Adipocyte (in vitro differentiated cells): Measurements from ENCODE around the gene HAT1.
"Not testable (repeated sequence)": the region's sequence is repeated elsewhere in the genome, so short reads cannot be mapped to it uniquely, and the experiment has no call there.

Experiments used
- DNase-seq: peaks from one replicate; pipeline ENCODE4 v3.0.0-alpha.2; 2015; ENCODE audit warnings: low read depth
- H3K27me3 ChIP-seq: replicated peaks from 2 replicates; pipeline ENCODE4 v1.7.0; 2013; ENCODE audit warnings: mild to moderate bottlenecking, low read length, moderate library complexity; ENCODE audit not compliant: control insufficient read depth, insufficient read depth
- H3K36me3 ChIP-seq: 2 replicates; pipeline ENCODE4 v1.7.0; 2013; ENCODE audit warnings: low read length, mild to moderate bottlenecking, moderate library complexity; ENCODE audit not compliant: control insufficient read depth, insufficient read depth, severe bottlenecking
- H3K4me1 ChIP-seq: 2 replicates; pipeline ENCODE4 v1.7.0; 2013; ENCODE audit warnings: mild to moderate bottlenecking, low read length, moderate library complexity; ENCODE audit not compliant: control insufficient read depth, insufficient read depth
- H3K4me3 ChIP-seq: 2 replicates; pipeline ENCODE4 v1.7.0; 2013; ENCODE audit warnings: mild to moderate bottlenecking, low read length, moderate library complexity
- H3K9ac ChIP-seq: 2 replicates; pipeline ENCODE4 v1.7.0; 2013; ENCODE audit warnings: mild to moderate bottlenecking, low read length, moderate library complexity
- H3K9me3 ChIP-seq: 2 replicates; pipeline ENCODE4 v1.7.0; 2013; ENCODE audit warnings: mild to moderate bottlenecking, low read length, moderate library complexity; ENCODE audit not compliant: control insufficient read depth

HAT1 gene

DNA sequence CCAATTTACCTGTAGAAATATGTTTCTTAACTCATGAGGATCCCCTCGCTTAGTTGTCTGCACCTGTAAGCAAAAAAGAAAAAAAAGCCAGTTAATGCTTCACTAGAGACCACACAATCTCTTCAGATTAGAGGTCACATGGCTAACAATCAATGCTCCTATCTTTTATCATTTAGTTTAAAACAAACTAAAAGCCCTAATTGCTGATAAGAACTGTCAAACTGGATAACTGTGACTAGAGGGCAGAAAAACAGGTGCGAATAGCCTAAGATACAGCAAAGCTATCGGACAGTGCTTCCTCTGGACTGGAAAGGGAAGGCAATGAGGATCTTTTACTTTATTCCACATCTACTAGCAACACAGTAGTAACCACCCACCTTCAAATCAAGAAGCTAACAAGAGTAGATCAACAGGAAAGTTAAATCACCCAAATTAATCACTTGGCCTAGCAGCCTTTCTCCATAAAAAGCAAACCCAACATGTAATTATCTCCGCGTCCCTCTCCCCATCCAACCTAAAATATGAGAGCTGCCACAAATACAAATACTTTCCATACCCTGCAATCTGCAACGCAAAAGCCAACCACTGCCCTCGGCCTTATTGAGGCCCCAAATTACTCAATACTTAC lies 29.0 kb upstream of the HAT1 start:
- peak; percentile 59 for DNase-seq
- H3K9me3 ChIP-seq = no peaks in the 10 kb centered on the region
- no peaks in the 10 kb centered on the region for H3K27me3 ChIP-seq
- peak overlapping the region; percentile 96 for H3K4me3 ChIP-seq
- H3K36me3 ChIP-seq = no peaks in the 10 kb centered on the region
- H3K4me1 ChIP-seq = peaks cover 12% of the 10 kb centered on the region
- peak overlapping the region; percentile 91 for H3K9ac ChIP-seq

DNA sequence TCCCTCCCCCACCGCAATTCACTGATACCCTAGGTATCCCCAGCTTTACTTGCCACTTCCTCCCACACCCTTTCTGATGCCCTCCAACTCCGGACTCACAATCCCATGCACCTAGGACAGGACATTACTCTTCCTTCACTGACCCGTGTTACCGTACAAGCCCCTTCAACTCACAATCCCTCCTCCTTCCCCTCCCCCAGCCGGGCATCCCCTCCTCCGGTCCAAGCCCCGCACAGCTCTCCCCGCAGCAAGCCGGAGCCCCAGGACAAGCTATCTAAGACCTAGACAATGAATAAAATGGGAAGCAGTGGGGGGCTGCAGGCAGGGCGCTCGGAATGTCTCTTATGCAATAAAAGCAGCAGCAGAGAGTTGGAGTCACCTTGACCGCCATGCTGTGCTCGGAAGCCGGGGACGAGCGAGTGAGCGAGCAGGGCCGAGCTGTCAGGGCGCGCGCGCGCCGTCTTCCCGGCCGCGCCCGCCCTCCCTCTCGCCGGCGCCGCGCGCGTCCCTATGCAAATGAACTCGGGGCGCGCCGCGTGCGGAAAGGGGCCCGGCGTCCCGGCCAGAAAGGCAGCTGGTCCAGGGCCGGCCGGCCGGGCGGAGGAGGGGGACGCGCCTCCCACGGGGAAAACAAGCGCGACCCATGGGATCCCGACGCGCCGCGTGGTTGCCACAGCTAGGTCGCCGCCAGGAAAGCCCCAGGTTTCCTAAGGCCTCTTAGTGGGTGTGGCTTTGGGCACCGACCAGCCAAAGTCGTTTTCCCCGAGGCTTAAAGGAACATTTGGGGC lies 28.2 kb upstream of the HAT1 start, which contains the start of gene SLC25A12:
Gene SLC25A12 (minus strand): TSS at position 421 of the 788 bp plus-strand sequence. CDS start 30 bp downstream, at position 391.
- peaks cover 12% of the 10 kb centered on the region for H3K4me1 ChIP-seq
- no peaks in the 10 kb centered on the region for H3K27me3 ChIP-seq
- peak within 1 kb of the TSS; percentile 96 for H3K4me3 ChIP-seq
- no peaks in the 10 kb centered on the region for H3K9me3 ChIP-seq
- peak; percentile 94 for DNase-seq
- H3K9ac ChIP-seq = peak within 1 kb of the TSS; percentile 91
- no peaks in the 10 kb centered on the region for H3K36me3 ChIP-seq

DNA sequence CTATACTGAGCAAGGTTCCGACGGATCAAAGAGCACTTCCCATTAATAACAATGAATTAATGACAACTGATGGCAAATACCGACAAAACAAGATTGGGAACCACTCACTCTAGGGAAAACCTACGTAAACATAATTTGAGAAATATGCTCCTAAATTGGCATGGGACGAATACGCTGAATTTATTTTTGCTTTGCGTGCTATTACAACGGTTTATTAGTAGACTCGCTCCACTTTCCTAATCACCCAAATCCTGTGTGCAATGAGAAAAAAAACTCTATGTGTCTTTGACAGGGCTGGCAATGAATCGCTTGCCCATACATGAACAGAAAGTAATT lies 27.7 kb upstream of the HAT1 start:
- no peaks in the 10 kb centered on the region for H3K27me3 ChIP-seq
- H3K36me3 ChIP-seq = no peaks in the 10 kb centered on the region
- peak overlapping the region; percentile 96 for H3K4me3 ChIP-seq
- H3K9me3 ChIP-seq = no peaks in the 10 kb centered on the region
- peaks cover 12% of the 10 kb centered on the region for H3K4me1 ChIP-seq
- DNase-seq = no peak
- H3K9ac ChIP-seq = peak overlapping the region; percentile 91

- H3K4me3 ChIP-seq = no peak overlapping the region
- no peaks in the 10 kb centered on the region for H3K9me3 ChIP-seq
- peak; percentile 51 for DNase-seq
- no peaks in the 10 kb centered on the region for H3K27me3 ChIP-seq
- H3K36me3 ChIP-seq = no peaks in the 10 kb centered on the region
- H3K9ac ChIP-seq = no peak overlapping the region
- peaks cover 12% of the 10 kb centered on the region for H3K4me1 ChIP-seq
These were observed 26.5 kb upstream of the HAT1 start for GRCh38 chr2:171895786-171896185.

DNA sequence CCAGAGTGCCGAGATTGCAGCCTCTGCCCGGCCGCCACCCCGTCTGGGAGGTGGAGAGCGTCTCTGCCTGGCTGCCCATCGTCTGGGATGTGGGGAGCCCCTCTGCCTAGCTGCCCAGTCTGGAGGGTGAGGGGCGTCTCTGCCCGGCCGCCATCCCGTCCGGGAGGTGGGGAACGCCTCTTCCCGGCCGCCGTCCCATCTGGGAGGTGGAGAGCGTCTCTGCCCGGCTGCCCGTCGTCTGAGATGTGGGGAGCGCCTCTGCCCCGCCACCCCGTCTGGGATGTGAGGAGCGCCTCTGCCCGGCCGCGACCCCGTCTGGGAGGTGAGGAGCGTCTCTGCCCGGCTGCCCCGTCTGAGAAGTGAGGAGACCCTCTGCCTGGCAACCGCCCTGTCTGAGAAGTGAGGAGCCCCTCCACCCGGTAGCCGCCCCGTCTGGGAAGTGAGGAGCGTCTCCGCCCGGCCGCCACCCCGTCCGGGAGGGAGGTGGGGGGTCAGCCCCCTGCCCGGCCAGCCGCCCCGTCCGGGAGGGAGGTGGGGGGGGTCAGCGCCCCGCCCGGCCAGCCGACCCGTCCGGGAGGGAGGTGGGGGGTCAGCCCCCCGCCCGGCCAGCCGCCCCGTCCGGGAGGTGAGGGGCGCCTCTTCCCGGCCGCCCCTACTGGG lies 22.5 kb upstream of the HAT1 start:
- H3K27me3 ChIP-seq, H3K9ac ChIP-seq, H3K4me1 ChIP-seq, H3K4me3 ChIP-seq, DNase-seq, H3K36me3 ChIP-seq, H3K9me3 ChIP-seq: not testable (repeated sequence)

GRCh38 chr2:171902840-171903420 lies 19.3 kb upstream of the HAT1 start:
- DNase-seq = no peak
- no peaks in the 10 kb centered on the region for H3K27me3 ChIP-seq
- no peak overlapping the region for H3K9ac ChIP-seq
- no peaks in the 10 kb centered on the region for H3K9me3 ChIP-seq
- no peaks in the 10 kb centered on the region for H3K36me3 ChIP-seq
- H3K4me3 ChIP-seq = no peak overlapping the region
- H3K4me1 ChIP-seq = no peaks in the 10 kb centered on the region

- H3K9me3 ChIP-seq = no peaks in the 10 kb centered on the region
- no peaks in the 10 kb centered on the region for H3K4me1 ChIP-seq
- no peak overlapping the region for H3K4me3 ChIP-seq
- no peaks in the 10 kb centered on the region for H3K36me3 ChIP-seq
- no peaks in the 10 kb centered on the region for H3K27me3 ChIP-seq
- DNase-seq = no peak
- no peak overlapping the region for H3K9ac ChIP-seq
These were observed 14.0 kb upstream of the HAT1 start for GRCh38 chr2:171908235-171908634.

GRCh38 chr2:171909266-171909665 lies 13.0 kb upstream of the HAT1 start:
- no peaks in the 10 kb centered on the region for H3K9me3 ChIP-seq
- no peaks in the 10 kb centered on the region for H3K27me3 ChIP-seq
- H3K9ac ChIP-seq = no peak overlapping the region
- H3K36me3 ChIP-seq = no peaks in the 10 kb centered on the region
- H3K4me1 ChIP-seq = no peaks in the 10 kb centered on the region
- DNase-seq = peak; percentile 71
- H3K4me3 ChIP-seq = no peak overlapping the region

DNA sequence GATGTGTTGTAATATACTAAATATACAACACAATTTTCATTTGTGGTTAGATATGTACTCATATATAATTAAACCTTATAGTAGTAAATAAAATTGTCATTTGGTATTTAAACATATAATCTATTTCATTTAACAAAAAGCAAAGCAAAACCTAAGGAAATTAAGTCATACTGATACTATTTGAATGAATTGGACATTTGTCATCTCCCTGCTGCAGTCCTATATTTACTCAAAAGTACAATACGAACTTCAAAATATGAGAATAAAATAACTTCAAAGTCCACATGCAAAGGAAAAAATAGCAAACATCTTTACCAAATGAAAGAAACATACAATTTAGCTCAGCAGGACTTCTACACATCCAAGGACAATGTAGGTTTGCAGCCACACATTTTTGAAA lies 11.8 kb upstream of the HAT1 start:
- Histone ChIP-seq H3K4me3 (no peak overlapping the region), H3K9ac (no peak overlapping the region), H3K36me3 (no peaks in the 10 kb centered on the region), H3K9me3 (no peaks in the 10 kb centered on the region), H3K27me3 (no peaks in the 10 kb centered on the region), H3K4me1 (no peaks in the 10 kb centered on the region)
- no peak for DNase-seq

- no peaks in the 10 kb centered on the region for H3K9me3 ChIP-seq
These were observed 8.7 kb upstream of the HAT1 start for GRCh38 chr2:171913517-171913916.

DNA sequence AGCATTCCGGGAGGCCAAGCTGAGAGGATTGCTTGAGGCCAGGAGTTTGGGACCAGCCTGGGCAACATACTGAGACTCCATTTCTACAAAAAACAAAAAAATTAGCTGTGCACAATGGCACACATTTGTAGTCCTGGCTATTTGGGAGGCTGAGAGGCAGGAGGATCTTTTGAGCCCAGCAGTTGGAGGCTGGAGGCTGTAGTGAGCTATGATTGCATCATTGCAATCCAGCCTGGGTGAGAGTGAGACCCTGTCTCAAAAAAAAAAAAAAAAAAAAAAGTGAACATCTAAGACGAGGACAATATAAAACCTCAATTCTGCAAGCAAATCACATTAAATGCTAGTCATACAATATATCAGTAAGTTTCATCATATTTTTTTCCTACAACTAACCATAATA lies 2.8 kb upstream of the HAT1 start:
- Histone ChIP-seq H3K4me1 (peaks cover 8% of the 10 kb centered on the region), H3K9me3 (no peaks in the 10 kb centered on the region), H3K4me3 (no peak overlapping the region), H3K36me3 (no peaks in the 10 kb centered on the region), H3K9ac (no peak overlapping the region), H3K27me3 (no peaks in the 10 kb centered on the region)
- DNase-seq = no peak

More at GRCh38 chr2:171913517-171913916, 8.7 kb upstream of the HAT1 start:
- Histone ChIP-seq H3K36me3 (no peaks in the 10 kb centered on the region), H3K4me1 (no peaks in the 10 kb centered on the region), H3K27me3 (no peaks in the 10 kb centered on the region), H3K9ac (no peak overlapping the region), H3K4me3 (no peak overlapping the region)
- no peak for DNase-seq
